GM18505 (cell line): ENCODE data around the gene PRDM13.
"Not testable (repeated sequence)": the region's sequence is repeated elsewhere in the genome, so short reads cannot be mapped to it uniquely, and the experiment has no call there.

Experiments
- ATAC-seq: cut with Tn5 transposase; IDR thresholded peaks from one replicate; pipeline ENCODE4 v1.9.1; 2021; ENCODE audit not compliant: unreplicated experiment
- POLR2A ChIP-seq: IDR thresholded peaks from 4 replicates; pipeline ENCODE4 v1.6.1; 2011; ENCODE audit warnings: borderline replicate concordance; ENCODE audit not compliant: insufficient read depth, insufficient read length; ENCODE audit errors: extremely low read depth

The PRDM13 gene

GRCh38 chr6:99608059-99608885 lies 1.6 kb downstream of the PRDM13 start:
- ATAC-seq, result no peak
- TF ChIP-seq POLR2A, result no peak

DNA sequence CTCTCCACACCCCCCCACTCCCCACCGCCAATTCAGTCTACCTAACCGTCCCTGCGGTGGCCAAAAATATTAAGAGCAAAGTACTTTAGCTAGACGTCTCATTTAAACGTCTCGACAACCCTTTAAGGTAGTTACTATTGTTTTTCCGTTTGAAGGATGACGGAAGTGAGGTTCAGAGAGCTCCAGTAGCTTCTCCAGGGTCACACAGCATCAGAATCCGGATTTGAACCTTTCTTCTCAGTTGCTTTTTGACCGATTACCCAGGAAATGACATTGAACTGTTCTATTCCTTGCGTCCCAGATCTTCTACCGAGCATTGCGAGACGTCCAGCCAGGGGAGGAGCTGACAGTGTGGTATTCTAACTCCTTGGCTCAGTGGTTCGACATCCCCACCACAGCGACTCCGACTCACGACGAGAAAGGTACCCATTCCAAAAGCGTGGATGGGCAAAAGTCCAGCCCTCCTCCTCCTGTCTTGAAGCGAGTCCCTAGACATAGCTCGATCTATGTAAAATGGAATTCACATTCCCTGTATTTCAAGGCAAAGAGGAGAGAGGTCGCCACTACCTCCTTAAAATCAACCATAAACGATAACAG lies 2.4 kb downstream of the PRDM13 start:
- no peak for ATAC-seq
- TF ChIP-seq POLR2A, result no peak

DNA sequence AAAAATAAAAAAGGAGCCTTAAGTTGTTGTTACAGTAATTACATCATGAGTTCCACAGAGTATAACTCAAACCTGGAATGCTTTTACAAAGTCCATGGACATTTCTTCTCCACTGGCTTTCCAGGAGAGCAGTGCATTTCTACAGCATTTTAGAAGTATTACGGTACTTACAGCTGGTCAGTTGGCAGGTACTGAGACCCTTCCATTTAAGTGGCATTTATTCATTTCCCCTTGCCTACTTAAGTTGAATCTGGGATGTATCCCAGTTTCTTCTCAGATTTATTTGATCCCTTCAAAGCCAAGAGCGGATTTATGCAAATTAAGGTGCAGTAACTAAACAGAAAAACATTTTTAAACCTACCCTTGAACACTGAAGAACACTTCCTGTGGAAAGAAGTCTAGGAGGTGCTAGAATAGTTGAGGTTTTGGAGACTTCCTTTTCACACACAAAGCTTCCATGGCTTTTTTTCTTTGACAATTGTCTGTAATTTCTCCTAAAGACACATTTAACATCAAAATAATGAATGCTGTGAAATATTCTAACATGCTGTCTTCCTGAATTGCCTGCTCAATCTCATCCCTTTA lies 3.4 kb downstream of the PRDM13 start:
- ATAC-seq, result no peak
- no peak for TF ChIP-seq POLR2A

DNA sequence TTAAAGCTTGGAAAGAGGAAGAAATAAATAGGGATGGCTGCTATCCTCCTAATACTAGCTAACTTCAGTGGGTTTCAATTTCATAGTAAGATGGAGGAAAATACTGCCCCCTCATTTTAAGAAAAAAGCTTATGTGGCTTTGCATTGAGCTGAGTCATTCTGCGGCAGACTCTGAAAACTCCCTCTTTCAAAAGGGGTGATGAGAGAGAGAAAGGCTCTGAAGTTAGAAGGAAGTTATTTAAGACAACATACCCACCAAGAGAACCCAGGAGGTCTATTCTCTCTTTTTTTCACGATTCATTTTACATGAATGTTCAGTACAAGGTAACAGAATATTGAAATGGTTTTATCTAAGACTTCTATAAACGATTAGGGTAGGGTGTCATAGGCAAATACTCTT lies 4.5 kb downstream of the PRDM13 start:
- no peak for TF ChIP-seq POLR2A
- peak; percentile 42 for ATAC-seq

GRCh38 chr6:99612551-99613408 lies 6.1 kb downstream of the PRDM13 start:
- peak; percentile 10 for ATAC-seq
- no peak for TF ChIP-seq POLR2A

DNA sequence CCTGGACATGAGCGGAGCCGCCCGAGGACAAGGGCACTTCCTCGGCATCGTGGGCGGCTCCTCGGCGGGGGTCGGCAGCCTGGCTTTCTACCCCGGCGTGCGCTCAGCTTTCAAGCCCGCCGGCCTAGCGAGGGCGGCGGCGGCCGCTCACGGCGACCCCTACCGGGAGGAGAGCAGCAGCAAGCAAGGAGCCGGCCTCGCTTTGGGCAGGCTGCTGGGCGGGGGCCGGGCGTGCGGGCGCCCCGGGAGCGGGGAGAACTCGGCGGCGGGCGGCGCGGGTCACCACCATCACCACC lies 6.7 kb downstream of the PRDM13 start:
- peak; percentile 66 for ATAC-seq
- TF ChIP-seq POLR2A, result no peak

DNA sequence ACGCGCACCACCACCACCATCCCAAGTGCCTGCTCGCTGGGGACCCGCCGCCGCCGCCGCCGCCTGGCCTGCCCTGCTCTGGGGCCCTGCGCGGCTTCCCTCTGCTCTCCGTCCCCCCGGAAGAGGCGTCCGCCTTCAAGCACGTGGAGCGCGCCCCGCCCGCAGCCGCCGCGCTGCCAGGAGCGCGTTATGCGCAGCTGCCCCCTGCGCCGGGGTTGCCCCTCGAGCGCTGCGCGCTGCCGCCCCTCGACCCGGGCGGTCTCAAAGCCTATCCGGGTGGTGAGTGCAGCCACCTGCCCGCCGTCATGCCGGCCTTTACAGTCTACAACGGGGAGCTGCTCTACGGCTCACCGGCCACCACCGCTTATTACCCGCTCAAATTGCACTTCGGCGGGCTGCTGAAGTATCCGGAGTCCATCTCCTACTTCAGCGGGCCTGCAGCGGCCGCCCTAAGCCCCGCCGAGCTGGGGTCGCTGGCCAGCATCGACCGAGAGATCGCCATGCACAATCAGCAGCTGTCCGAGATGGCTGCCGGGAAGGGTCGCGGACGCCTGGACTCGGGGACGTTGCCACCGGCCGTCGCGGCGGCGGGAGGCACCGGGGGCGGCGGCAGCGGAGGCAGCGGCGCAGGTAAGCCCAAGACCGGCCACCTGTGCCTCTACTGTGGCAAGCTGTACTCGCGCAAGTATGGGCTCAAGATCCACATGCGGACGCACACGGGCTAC lies 7.2 kb downstream of the PRDM13 start:
- ATAC-seq, result peak; percentile 59

DNA sequence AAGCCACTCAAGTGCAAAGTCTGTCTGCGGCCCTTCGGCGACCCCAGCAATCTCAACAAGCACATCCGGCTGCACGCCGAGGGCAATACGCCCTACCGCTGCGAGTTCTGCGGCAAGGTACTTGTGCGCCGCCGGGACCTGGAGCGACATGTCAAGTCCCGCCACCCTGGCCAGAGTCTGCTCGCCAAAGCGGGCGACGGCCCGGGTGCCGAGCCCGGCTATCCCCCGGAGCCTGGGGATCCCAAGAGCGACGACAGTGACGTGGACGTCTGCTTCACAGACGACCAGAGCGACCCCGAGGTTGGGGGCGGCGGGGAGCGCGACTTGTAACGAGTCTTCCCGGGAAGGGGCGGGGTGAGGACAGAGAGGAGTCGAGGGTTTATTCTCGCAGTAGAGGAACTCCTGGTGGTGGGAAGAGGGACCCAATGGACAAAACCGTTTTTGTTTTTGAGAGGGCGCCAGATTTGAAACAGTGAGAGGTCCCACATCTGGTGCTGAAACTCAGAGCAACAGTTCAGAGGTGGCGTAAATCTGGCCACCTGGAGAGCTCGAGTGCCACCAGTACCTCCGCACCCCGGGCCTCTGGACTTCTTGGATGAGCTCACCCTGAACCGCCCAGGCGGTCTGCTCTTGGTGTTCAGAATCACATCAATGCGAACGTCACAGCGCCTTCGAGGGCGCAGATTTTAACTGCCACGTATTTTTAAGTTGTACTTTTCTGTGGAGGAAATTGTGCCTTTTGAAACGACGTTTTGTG lies 8.0 kb downstream of the PRDM13 start:
- TF ChIP-seq POLR2A, result no peak
- ATAC-seq, result peak; percentile 16

More for the DNA sequence above, 7.2 kb downstream of the PRDM13 start:
- no peak for TF ChIP-seq POLR2A

GRCh38 chr6:99617131-99617530 lies 10.5 kb downstream of the PRDM13 start:
- no peak for ATAC-seq
- no peak for TF ChIP-seq POLR2A

GRCh38 chr6:99618649-99619408 lies 12.2 kb downstream of the PRDM13 start:
- ATAC-seq, result no peak
- no peak for TF ChIP-seq POLR2A

DNA sequence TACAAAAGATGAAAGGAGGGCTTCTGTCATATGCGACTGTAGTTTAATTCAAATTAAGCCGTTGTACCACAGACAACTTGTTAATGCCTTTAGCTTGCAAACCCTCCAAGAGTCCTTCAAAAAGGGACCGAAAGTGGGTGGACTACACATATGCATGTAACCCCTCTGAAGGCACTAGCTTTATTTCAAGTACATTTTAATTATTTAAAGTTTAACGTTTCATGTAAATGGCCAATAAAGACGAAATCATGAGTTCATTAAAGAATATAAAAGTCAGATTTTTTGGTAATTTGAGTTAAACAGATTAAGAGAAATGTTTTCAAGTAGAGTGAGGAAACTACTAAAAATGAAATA lies 12.8 kb downstream of the PRDM13 start:
- no peak for TF ChIP-seq POLR2A
- ATAC-seq, result no peak

- ATAC-seq, result not testable (repeated sequence)
Measured at GRCh38 chr6:99622044-99622443, 15.4 kb downstream of the PRDM13 start.

- no peak for TF ChIP-seq POLR2A
- no peak for ATAC-seq
Measured at GRCh38 chr6:99629293-99629692, 22.7 kb downstream of the PRDM13 start.
